GM19351 (cell line): ENCODE results near the gene RANGAP1.
"Not testable (repeated sequence)": the region's sequence is repeated elsewhere in the genome, so short reads cannot be mapped to it uniquely, and the experiment has no call there.

Experiments used
- ATAC-seq: cut with Tn5 transposase; IDR thresholded peaks from one replicate; pipeline ENCODE4 v1.9.1; 2021; ENCODE audit warnings: mild to moderate bottlenecking, moderate library complexity; ENCODE audit not compliant: unreplicated experiment

Gene RANGAP1

DNA sequence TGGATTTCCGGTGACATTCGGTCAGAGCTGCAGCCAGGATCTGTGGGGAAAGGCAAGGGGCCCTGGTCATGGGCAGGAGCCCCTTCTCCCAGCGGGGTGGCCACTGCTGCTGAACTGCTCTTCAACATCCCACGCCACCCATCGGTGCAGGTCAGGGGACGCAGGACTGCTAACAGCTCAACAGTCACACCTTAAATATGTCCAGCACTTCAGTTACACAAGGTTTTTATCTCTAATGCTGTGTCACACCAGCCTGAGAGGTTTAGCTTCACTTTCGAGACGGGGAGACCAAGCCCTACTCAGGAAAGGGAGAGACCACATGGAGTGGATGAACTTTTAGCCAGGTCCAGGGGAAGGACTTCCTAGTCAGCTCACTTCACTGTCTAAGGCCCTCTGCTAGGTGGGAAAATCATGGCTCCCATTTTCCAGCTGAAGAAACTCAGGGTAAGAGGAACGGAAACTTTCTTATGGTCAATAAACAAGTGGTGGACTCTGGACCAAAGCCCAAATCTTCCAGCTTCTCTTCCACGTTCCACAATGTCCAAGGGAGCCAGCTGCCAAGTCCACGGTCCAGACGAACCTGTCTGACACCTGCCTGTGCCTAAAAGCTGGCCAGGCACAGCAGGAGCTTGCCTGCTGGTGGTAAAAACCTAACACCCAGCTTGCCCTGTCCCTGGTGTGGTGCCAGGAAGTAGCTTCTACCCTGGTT is 24.3 kb downstream of the RANGAP1 start:
- ATAC-seq: no peak

DNA sequence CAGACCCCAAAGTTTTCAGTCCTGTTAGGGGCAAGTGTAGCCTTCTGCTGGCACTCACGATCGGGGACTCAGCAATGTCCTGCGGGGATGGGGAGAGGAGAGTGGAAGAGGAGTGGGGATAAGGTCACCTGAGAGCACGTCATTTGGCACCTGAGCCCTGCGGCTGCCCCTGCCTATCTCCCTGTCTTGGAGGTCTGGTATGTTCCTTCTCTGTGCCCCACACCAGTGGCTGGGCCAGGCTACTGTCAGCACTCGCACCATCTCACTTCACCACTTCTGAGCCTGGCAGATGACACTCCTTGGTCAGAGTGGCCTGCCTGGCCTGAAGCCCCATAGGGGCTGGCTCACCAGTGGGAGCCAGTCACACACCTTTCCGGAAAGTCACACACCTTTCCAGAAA is 25.1 kb downstream of the RANGAP1 start:
- ATAC-seq: no peak

DNA sequence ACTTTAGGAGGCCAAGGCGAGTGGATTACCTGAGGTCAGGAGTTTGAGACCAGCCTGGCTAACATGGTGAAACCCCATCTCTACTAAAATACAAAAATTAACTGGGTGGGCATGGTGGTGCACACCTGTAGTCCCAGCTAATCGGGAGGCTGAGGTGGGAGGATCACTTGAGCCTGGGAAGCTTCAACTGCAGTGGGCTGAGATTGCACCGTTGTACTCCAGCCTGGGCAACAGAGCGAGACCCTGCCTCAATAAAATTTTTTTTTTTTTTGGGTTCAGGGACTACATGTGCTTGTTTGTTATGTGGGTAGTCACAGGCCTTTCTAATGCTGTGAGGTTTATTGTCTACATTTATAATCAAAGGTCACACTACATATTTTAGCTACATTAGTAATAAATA is 26.2 kb downstream of the RANGAP1 start:
- ATAC-seq: not testable (repeated sequence)

DNA sequence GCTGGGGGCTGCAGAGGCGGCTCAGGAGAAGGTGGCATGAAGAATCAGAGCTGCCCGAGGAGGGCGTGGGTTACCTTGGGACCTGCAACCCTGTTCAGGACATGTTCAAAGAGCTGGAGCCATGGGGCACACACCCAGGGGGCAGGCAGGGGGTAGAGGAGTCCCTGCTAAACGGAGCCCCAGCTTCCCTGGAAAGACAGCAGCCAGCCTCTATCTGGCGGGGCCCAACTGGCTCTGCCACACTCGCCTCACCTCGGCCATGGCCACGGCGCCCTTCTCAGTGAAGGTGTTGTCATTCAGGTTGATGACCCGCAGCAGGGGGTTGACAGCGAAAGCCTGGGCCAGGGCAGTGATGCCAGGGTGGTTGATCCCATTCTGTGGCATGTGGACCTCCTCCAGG is 28.3 kb downstream of the RANGAP1 start:
- ATAC-seq: no peak

DNA sequence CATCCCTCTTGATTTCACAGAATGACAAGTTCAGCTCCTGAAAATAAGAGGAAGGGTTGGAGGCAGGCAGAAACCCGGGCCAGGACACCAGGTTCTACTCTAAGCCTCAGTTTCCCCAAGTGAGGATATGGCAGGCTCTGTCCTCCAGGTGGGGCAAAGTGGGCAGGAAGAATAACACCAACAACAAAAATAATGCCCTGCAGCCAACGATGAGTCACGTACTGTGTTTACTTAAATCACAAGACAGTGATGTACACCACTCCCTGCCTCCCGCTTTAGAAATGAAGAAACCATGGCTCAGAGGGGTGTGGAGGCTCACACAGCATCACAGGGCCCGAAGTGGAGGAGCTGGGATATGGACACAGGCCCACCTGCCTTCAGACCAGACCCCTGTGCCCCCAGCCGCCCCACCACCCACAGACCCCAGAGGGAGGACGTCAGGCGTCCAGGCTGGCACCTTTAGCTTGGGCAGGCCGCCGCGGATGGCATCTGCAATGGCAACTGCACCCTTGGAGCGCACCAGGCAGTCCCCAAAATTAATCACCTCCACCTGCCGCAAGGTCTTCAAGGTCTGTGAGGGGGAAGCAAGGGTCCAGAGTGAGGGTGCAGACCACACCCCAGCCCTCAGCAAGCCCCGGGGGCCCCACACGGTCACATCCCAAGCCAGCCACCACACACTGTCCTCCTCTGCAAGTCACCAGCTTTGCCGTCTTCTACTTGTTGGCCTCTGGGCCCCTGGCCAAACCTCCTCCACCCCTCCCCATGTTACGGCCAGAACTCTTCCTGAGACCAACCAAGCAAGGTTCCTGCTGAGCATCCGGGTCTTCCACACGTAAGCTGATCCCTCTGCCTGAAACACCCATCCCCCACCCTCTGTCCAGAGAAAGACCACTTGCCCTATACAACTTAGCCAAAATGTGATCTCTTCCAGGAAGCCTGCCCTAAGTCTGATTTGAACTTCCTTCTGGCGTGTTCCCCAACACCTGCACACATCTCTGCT is 29.4 kb downstream of the RANGAP1 start:
- ATAC-seq: no peak

DNA sequence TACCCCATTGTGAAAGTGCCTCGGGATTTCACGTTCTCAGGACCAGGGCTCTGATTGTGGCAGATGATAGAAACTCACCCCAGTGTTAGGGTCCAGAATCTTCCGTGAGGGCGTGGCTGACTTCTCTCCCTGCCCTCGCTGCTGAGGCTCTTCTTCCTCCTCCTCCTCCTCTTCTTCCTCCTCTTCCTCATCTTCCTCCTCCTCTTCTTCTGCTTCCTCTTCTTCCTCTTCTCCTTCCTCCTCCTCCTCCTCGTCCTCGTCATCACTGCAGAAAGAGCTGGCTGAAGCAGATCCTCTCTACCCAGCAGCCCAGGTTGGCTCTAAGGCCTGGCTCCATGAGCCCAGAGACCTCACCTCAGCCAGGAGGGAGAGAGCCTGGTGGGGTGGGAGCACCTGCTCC is 31.8 kb downstream of the RANGAP1 start:
- no peak for ATAC-seq

DNA sequence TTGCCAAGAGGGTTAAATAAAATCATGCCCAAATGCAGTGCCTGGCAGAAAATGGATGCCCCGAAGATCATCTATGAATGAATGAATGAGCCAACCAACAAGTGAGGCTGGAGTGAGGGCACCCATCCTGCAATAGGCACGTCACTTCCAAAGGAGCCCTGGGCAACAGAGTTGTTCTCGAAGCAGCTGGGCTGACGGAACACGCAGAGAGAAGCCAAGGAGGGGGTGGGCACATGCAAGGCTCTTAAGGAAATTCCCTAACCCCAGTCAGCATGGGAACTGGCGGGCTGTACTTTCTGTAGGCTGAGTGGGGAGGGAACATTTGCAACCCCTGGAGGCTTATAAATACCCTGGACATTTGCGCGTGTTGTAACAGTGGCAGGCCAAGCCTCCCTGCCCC is 33.6 kb downstream of the RANGAP1 start:
- ATAC-seq: no peak

DNA sequence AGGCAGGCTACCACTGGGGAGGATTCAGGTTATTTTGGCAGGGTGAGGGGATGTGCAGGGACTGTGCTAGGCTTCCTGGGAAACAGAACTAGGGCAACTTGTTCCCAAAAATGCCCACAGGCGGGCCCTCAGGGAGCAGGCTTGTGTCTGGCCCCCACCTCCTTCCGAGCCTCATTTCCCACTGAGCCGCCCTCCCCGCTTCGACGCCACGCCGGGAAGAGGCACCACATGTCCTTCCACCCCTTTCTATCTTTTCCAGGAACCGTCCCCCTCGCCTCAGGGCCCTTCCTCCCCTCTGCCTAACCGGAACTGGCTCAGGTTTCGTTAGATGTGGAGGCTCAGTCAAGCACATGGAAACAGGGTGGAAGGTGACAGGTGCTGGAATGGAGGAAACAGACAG is 35.9 kb downstream of the RANGAP1 start:
- no peak for ATAC-seq

DNA sequence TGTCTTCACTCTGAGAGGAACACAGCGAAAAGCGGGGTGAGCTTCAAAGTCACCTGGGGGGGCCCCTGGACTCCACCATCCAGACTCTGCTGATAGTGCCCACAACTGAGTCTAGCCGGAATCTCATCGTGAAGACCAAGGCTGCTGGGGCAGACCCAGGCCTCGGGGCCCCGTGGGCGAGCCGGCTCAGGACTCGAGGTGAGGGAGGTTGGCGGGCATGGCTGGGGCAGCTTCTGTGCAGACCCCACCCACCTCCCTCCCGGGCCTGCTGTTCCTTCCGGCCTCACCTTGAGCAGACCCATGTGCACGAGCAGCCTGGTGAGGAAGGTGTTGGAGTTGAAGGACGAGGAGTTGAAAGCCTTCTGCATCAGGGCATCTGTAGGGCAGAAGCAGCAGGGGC is 36.5 kb downstream of the RANGAP1 start:
- ATAC-seq: no peak

DNA sequence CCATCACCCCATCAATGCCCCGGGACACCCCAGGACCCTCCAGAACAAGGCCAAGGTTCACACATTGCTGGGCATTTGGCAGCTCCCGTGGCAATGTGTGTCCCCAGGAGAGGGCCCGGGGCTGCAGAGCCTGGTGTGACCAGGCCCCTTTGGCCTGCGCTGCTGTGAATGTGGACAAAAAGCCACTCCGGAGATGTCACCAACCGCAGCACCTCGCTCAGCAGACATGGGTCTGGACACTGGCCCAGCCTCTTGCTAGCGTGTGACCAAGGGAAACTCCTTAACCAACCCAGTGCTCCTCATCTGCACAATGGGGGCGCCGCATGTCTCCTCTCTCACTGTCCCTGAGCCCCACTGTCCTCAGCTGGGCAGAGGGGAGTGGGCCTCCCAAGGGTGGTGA is 37.2 kb downstream of the RANGAP1 start:
- ATAC-seq: no peak

DNA sequence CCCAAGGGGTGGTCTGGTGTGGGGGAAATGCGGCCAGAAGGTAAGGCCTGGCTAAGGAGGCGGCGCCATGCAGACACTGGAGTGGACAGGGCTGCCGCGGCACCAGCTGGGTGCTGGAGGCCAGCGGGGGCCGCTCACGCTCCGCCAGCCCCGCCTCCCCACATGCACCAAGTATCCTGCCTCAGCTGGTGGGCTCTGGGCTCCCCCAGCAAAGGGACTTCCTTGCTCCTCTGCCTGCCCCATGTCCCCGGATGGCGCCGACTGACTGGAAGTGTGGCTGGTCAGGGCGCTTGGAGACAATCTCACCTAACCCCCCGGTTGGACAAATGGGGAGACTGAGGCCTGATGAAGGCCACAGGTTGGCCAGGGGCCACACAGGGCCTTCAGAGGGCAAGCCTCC is 37.7 kb downstream of the RANGAP1 start:
- no peak for ATAC-seq

DNA sequence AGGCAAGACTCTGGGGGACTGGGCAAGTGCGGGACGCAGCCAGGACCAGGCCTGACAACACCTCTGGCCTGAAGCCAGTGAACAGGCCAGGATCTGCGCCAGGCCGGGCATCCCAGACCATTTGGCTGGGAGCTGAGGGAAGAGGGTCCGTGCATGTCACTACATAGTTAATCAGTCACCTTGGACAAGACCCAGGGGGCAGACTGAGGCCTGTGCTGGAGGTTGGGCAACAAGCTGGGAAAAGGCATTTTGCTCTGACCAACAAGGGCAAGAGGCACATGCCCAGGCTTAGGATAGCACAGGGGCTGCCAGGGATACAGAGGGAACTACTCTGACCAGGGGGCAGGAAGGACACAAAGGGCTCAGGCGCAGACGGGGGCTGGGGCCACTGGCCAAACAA is 38.3 kb downstream of the RANGAP1 start:
- no peak for ATAC-seq

DNA sequence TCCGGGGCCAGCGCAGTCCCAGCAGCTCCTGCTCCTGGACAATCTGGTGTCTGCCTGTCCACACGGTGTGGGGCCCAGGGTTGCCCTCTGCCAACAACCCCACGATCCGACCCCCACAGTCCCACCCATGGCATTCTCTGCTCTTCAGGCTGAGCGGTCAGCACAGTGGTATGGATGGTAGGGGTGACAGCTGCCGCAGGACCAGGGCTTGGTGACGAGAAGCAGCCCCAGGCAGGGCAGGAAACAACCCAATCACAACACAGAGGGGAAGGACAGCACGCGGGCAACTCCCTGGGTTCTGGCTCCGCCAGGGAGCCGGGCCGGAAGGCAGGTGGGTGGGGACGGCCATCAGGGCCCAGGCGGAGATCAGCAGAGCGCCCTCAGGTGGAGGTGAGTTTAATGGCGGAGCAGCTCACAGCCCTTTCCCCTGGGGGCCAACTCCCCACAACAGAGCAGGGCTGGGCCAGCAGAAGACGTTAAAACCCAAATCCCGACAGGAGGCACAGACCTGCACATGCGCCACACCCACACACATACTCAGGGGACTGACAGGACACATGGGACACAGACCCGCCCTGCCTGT is 40.0 kb downstream of the RANGAP1 start:
- ATAC-seq: no peak

DNA sequence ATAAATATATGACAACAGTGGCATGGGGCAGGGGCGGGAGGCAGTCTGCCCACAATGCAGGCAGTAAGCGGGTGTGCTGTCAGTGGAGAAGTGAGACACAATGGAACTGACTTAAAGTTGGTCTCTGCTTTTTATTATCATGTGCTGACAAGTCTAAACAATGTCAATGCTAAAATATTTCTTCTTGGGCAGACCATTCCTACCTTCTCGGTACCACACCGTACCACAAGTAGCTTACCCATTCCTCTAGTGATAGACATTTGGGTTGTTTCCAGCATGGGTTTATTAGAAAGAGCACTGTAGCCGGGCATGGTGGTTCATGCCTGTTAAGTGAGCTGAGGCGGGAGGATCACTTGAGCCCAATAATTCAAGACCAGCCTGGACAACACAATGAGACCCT is 42.6 kb downstream of the RANGAP1 start:
- ATAC-seq: no peak

DNA sequence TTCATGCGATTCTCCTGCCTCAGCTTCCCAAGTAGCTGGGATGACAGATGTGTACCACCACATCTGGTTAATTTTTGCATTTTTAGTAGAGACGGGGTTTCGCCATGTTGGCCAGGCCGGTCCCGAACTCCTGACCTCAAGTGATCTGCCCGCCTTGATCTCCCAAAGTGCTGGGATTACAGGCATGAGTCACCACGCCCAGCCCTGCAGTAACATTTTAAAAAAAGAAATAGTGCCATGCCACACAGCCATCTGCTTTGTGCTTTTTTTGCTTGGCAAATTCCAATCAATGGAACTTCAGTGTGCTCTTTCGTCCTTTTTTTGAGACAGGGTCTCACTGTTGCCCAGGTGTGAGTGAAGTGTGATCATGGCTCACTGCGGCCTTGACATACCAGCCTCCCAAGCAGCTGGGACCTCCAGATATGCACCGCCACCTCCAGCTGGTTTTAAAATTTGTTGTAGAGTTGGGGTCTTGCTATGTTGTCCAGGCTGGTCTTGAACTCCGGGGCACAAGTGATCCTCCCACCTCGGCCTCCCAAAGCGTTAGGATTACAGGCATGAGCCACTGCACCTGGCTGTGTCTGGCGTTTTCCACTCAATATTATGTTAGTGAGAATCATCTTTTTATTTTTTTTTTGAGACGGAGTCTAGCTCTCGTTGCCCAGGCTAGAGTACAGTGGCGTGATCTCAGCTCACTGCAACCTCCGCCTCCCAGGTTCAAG is 43.4 kb downstream of the RANGAP1 start:
- no peak for ATAC-seq

DNA sequence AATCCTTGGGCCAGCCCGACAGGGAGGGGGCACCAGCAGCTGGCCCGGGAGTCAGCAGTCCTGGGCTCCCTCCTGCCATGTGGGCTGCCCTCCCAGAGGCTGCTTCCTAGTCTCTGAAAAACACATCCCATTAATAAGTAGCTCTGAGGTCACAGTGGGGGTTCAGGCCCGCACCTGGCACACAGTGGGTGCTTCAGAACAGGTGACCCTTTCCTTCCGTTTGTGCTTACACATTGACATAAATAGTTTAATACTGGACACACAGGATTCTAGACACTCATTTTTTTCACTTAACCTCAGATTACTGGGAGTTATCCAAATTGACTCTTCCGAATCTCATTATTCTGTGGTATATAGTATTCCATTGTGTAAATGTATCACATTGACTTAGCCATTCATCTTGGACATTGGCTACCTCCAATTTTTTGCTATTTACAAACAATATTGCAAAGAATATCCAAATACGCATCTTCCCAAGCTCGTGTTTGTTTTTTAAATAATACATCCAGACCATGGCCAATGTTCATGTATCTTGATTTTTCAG is 44.8 kb downstream of the RANGAP1 start:
- no peak for ATAC-seq

DNA sequence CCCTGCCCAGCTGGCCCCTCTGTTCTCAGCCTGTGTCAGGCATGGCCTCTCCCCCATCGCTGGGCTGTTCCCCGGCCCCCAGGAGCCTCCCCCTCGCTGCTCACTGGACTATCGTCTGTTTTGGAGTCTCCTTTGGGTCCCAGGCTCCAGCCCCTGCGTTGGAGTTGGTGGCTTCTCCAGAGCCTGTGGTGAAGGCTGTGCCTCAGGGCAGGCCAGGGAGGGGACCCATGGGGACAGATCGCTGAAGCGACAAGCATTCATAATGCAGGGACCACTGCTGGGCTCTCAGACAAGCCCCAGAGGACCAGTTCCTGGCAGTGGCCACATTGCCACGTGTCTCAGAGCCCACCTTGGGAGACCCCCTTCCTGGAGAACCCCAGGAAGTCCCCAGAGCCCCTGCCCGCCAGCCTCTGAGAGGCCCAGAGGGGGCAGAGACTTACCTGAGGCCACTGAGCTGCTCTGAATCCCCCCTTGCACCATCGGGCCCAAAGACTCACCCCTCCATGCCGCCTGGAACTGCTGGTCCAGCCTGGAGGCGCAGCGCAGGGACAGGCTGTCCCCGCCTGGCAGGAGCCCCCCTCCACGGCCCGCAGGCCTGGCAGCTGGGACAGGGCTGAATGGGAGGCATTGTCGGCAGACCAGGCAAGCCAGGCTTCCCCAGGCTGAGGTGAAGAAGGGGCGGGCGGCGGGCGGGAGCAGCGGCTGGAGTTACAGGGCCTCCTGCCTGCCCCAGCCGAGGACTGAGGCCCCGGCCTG is 45.4 kb downstream of the RANGAP1 start, which contains the start of gene CHADL:
Gene CHADL (minus strand): TSS at position 555 of the 756 bp plus-strand sequence. CDS start 50 bp downstream, at position 505.
- no peak for ATAC-seq

DNA sequence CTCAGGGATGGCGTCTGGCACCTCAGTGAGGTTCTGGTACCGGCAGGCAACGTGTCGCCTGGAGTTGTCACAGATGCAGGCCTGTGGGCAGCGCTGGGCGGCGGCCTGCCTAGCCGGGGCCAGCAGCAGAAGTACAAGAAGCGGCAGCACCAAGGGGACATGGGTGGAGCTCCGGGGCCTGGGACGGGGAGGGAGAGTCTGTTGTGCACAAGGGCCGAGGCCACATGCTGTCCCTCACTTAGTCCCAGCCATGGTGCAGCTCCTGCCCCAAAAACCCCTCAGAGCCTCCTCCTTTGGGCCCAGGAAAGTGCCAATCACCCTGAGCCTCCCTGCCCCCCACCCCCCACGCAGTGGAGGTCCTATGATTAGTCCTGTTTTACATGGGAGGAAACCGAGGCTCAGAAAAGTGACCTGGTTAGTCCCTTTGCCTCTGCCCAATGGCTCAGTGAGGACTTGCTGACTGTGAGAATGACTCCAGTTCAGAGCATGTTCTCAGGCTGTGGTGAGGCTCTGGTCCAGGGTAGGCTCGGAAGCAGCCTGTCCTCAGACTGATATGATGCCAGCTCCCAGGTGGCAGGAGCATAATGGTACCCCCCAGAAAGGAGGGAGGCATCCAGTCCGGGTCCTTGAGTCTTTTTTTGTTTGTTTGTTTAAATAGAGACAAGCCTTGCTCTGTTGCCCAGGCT is 46.4 kb downstream of the RANGAP1 start:
- ATAC-seq: no peak
